PFSK-1 (cell line): Measurements from ENCODE around the gene GABBR2.

ENCODE experiments used
- FOXP2 ChIP-seq: optimal IDR thresholded peaks from 2 replicates; pipeline ENCODE3; 2011; ENCODE audit warnings: borderline replicate concordance, control low read depth, inconsistent platforms; ENCODE audit not compliant: insufficient read depth; ENCODE audit errors: extremely low read length, extremely low read depth
- POLR2AphosphoS5 ChIP-seq: IDR thresholded peaks from 2 replicates; pipeline ENCODE4 v1.6.1; 2012; ENCODE audit warnings: low read depth, mild to moderate bottlenecking, control low read depth, low read length, moderate library complexity
- REST ChIP-seq, 2 experiments: IDR thresholded peaks; 2 replicates each; pipeline versions ENCODE4 v1.6.1 to v1.8.0; 2011 to 2012; ENCODE audit warnings: low read depth in 2 of 2, low read length in 2 of 2, control low read depth in 1 of 2, inconsistent platforms in 1 of 2, mild to moderate bottlenecking in 1 of 2, moderate library complexity in 1 of 2; ENCODE audit not compliant: insufficient read depth in 1 of 2
- SIN3A ChIP-seq: IDR thresholded peaks from 2 replicates; pipeline ENCODE4 v1.6.1; 2012; ENCODE audit warnings: mild to moderate bottlenecking, low read length, moderate library complexity, borderline replicate concordance; ENCODE audit not compliant: insufficient read depth
- TAF1 ChIP-seq: IDR thresholded peaks from 2 replicates; pipeline ENCODE4 v1.6.1; 2012; ENCODE audit warnings: low read length, control low read depth, borderline replicate concordance; ENCODE audit not compliant: insufficient read depth

Gene GABBR2

GRCh38 chr9:98642661-98643312 is 65.9 kb downstream of the GABBR2 start:
- TF ChIP-seq SIN3A (no peak), TAF1 (no peak), POLR2AphosphoS5 (no peak), REST (IDR thresholded peaks at IDR 0.05; ENCODE audit: insufficient read depth in 1 of 2, low read depth in 2 of 2, low read length in 2 of 2) (no peak), FOXP2 (no peak)

DNA sequence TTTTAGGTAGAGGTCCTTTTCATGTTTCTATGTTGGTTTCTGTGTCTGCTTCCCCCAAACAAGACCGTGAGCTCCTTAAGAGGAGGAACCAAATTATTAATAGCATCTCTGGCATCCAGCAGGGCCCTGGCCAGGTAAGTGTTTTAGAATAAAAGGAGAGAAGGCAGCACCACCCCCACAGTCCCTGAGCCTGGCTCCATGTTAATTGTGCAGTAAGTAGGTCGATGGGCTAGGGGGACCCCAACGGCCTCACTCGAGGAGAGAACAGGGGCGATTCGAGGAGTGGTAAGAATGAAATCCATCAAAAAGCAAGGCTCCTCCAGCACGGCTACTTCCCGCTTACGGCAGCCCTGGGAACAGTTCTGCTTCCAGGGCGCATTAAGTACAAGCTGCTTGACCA is 67.0 kb downstream of the GABBR2 start:
- TF ChIP-seq SIN3A = no peak

- TF ChIP-seq POLR2AphosphoS5 = no peak
- TF ChIP-seq FOXP2 = no peak
- TF ChIP-seq SIN3A = no peak
- TF ChIP-seq TAF1 = no peak
- no peak for TF ChIP-seq REST (IDR thresholded peaks at IDR 0.05; ENCODE audit: insufficient read depth in 1 of 2, low read depth in 2 of 2, low read length in 2 of 2)
These were observed 68.3 kb downstream of the GABBR2 start for GRCh38 chr9:98640394-98640793.

GRCh38 chr9:98639133-98639532 is 69.6 kb downstream of the GABBR2 start:
- TF ChIP-seq SIN3A (no peak), POLR2AphosphoS5 (no peak), TAF1 (no peak), FOXP2 (no peak), REST (IDR thresholded peaks at IDR 0.05; ENCODE audit: insufficient read depth in 1 of 2, low read depth in 2 of 2, low read length in 2 of 2) (no peak)

- TF ChIP-seq REST (IDR thresholded peaks at IDR 0.05; ENCODE audit: insufficient read depth in 1 of 2, low read depth in 2 of 2, low read length in 2 of 2) (no peak), FOXP2 (no peak), POLR2AphosphoS5 (no peak), TAF1 (no peak), SIN3A (no peak)
These were observed 71.4 kb downstream of the GABBR2 start for GRCh38 chr9:98637381-98637780.
